T-cell (primary cell): ENCODE data around the gene COBLL1. TPM values are rescaled to one million over a fixed set of nuclear protein-coding genes. Genes with fewer than 3 reads are reported as not detected.

ENCODE experiments used
- ATAC-seq, 4 experiments: fragments of 200-7000 bp in 3 of 4; fragments of 150-1000 bp in 1 of 4; cut with Tn5 transposase; replicated peaks in 1 of 4; 1 replicate in 3 of 4; 2 replicates in 1 of 4; pipeline ENCODE4 v1.10.0; 2021; ENCODE audit warnings: moderate library complexity in 3 of 4, mild to moderate bottlenecking in 2 of 4, moderate number of reproducible peaks in 1 of 4
- CTCF ChIA-PET, 2 donors: fragments of 300-600 bp; sonication (Branson Sonifier 250); formaldehyde crosslinking; loops; one replicate each; lab custom pipeline; 2022; ENCODE audit warnings: antibody characterized with exemption in 2 of 2; lab: Charles Lee
- POLR2A ChIA-PET, 2 donors: fragments of 300-600 bp; sonication (Branson Sonifier 250); formaldehyde crosslinking; loops; one replicate each; lab custom pipeline; 2022; ENCODE audit warnings: antibody characterized with exemption in 2 of 2; lab: Charles Lee
- DNase-seq, 35 experiments: peaks; one replicate each; pipeline versions ENCODE4 v3.0.0 to v3.0.0-alpha.2; 2013 to 2023
- H3K27ac ChIP-seq: one replicate; pipeline ENCODE4 v1.5.1; 2013; ENCODE audit warnings: low read length
- H3K27me3 ChIP-seq, 2 experiments: replicated peaks in 1 of 2; 1 replicate in 1 of 2; 2 replicates in 1 of 2; pipeline versions ENCODE4 v1.6.1 to v1.7.0; 2013; ENCODE audit warnings: low read length in 1 of 2, mixed read lengths in 1 of 2; ENCODE audit not compliant: control insufficient read depth in 2 of 2, insufficient read depth in 2 of 2; ENCODE audit errors: extremely low read depth in 1 of 2
- H3K36me3 ChIP-seq, 2 donors: 1 replicate in 1 of 2; 2 replicates in 1 of 2; pipeline versions ENCODE4 v1.6.1 to v1.7.0; 2013; ENCODE audit warnings: low read length in 1 of 2; ENCODE audit not compliant: control insufficient read depth in 2 of 2, insufficient read depth in 1 of 2; ENCODE audit errors: extremely low read depth in 1 of 2
- H3K4me1 ChIP-seq, 2 experiments: 1 replicate in 1 of 2; 2 replicates in 1 of 2; pipeline versions ENCODE4 v1.6.1 to v1.7.0; 2013; ENCODE audit warnings: low read length in 2 of 2, mixed read lengths in 1 of 2; ENCODE audit not compliant: insufficient read depth in 2 of 2, control insufficient read depth in 1 of 2; ENCODE audit errors: extremely low read depth in 1 of 2
- H3K4me3 ChIP-seq, 2 donors: 1 replicate in 1 of 2; 2 replicates in 1 of 2; pipeline versions ENCODE4 v1.5.1 to v1.7.0; 2013; ENCODE audit warnings: mild to moderate bottlenecking in 2 of 2, low read length in 1 of 2, moderate library complexity in 1 of 2; ENCODE audit not compliant: control insufficient read depth in 1 of 2; ENCODE audit errors: extremely low read depth in 1 of 2
- H3K9me3 ChIP-seq: 2 replicates; pipeline ENCODE4 v1.7.0; 2013
- H3K27ac Mint-ChIP-seq, 2 donors: one replicate each; pipeline ENCODE4 v1.8.0; 2020 to 2021; ENCODE audit warnings: mild to moderate bottlenecking in 2 of 2, mixed read lengths in 2 of 2
- H3K27me3 Mint-ChIP-seq, 2 donors: one replicate each; pipeline ENCODE4 v1.8.0; 2021 to 2022; ENCODE audit warnings: mixed read lengths in 2 of 2
- H3K36me3 Mint-ChIP-seq: one replicate; pipeline ENCODE4 v1.8.0; 2021; ENCODE audit warnings: mixed read lengths
- H3K4me1 Mint-ChIP-seq, 3 donors: one replicate each; pipeline ENCODE4 v1.8.0; 2020 to 2022; ENCODE audit warnings: mixed read lengths in 3 of 3, mild to moderate bottlenecking in 1 of 3
- H3K4me3 Mint-ChIP-seq, 3 donors: one replicate each; pipeline ENCODE4 v1.8.0; 2020 to 2022; ENCODE audit warnings: mild to moderate bottlenecking in 3 of 3, mixed read lengths in 3 of 3, moderate library complexity in 3 of 3
- H3K9me3 Mint-ChIP-seq, 3 donors: one replicate each; pipeline ENCODE4 v1.8.0; 2020 to 2022; ENCODE audit warnings: mixed read lengths in 3 of 3
- whole genome bisulfite sequencing: methylation state at CpG from one replicate; pipeline ENCODE4 v1.1.5; 2013; ENCODE audit warnings: missing lambda C conversion rate; ENCODE audit not compliant: insufficient coverage; 5-methylcytosine and 5-hydroxymethylcytosine counted together
- total RNA-seq, 35 experiments: library from RNA in 6 of 35; stranded (reverse) in 6 of 35; fragments of 120-200 nt in 1 of 35; gene quantifications; one replicate each; pipeline versions ENCODE4 v1.2.1 to v1.2.4 and lab custom pipeline; 2013 to 2026

COBLL1 gene
- total RNA-seq, 5 donors from 2014 or later (not counting 1 experiment from before 2014, with no cell fraction given), result 0.68 to 5.1 (median 1.9) TPM

DNA sequence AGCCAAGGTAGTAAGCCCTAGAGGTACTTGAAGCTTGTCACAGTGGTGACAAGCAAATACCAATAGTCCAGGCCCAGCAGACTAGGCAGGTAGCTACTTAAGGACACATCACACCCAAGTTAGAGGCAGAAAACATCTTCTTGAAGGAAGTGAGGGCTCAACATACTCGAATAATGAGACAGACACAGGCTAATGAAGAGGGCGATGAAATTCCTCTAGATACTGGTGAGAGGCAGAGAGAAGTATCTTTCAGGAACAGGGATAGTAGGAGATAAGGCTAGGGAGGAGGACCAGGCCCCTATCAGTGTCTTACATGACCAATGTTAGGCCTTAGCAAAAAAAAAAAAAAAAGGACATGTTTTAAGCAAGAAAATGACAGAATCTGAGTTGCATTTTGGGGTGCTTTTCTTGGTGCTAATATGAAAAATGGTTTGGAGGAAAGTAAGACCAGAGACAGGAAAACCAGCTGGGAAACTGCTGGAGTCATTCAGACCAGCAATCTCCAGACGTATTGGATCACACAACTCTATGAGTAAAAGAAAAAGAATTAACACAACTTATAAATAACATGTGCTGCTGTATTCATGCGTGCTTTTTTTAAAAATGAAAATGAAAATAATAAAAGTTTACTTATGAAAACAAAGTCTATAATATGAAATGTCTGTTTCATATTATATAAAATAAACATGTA, 37.7 kb downstream of the COBLL1 start:
- Histone ChIP-seq H3K4me1 (no peaks in the 10 kb centered on the region), H3K4me3 (no peak overlapping the region), H3K27ac (no peak overlapping the region), H3K9me3 (no peaks in the 10 kb centered on the region), H3K27me3 (no peaks in the 10 kb centered on the region), H3K36me3 (no peaks in the 10 kb centered on the region)
- no peak for ATAC-seq
- ChIA-PET CTCF (interaction anchor here in 1 of 2 donors (0.6 kb wide), 1 partner anchor 1068 kb away, joined by 3 read pairs; the partner anchor contains the start of gene FIGN), POLR2A (no interaction called here)
- no peaks in the 10 kb centered on the region for H3K36me3 Mint-ChIP-seq
- no peak overlapping the region for H3K27ac Mint-ChIP-seq
- peaks cover 0 to 2% (median 0%) of the 10 kb centered on the region in 3 donors for H3K4me1 Mint-ChIP-seq
- H3K4me3 Mint-ChIP-seq, result no peak overlapping the region
- no peak for DNase-seq
- 69% methylated on average over 2 of the region's 4 CpGs for WGBS
- no peaks in the 10 kb centered on the region for H3K27me3 Mint-ChIP-seq
- H3K9me3 Mint-ChIP-seq, result no peaks in the 10 kb centered on the region

DNA sequence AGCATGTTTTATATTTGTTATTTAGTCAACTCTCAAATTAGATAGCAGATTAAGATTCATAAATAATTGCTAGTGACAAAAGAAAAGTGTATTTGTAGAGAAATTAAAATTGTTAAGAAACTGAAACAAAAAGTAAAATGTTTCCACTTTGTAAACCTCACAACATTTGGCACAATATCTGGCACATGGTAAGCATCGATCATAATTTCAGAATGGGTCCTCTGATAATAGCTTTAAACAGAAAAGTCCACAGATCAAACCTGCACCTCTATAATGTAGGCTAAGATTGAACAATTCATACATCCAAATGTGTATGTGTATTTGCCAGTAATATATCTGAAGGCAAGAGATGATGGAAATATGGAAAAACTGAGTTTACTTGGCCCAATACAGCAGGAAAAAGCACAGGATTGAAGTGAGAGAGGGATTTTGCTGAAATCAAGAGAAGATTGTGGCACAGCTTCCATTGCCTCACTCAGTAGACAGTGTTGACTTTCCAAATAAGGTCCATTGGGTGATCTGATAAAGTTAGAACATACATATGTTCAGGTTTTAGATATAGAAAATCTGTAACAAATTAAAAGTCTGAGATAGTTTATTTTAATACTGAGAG, 39.4 kb downstream of the COBLL1 start:
- CTCF ChIA-PET, result no interaction called here
- H3K27me3 Mint-ChIP-seq, result no peaks in the 10 kb centered on the region
- peaks cover 0 to 2% (median 0%) of the 10 kb centered on the region in 3 donors for H3K4me1 Mint-ChIP-seq
- ATAC-seq, result no peak
- no peaks in the 10 kb centered on the region for H3K9me3 ChIP-seq
- POLR2A ChIA-PET, result interaction anchor here in 1 of 2 donors (0.7 kb wide), 1 partner anchor 919 kb away, joined by 3 read pairs; no protein-coding TSS in a partner anchor
- H3K4me3 ChIP-seq, result no peak overlapping the region
- no peaks in the 10 kb centered on the region for H3K36me3 ChIP-seq
- no peak overlapping the region for H3K27ac Mint-ChIP-seq
- peaks cover 0 to 3% (median 0%) of the 10 kb centered on the region in 3 donors for H3K9me3 Mint-ChIP-seq
- no CpG with 5 or more reads among the region's 1 CpG for WGBS
- H3K27ac ChIP-seq, result no peak overlapping the region
- no peaks in the 10 kb centered on the region for H3K36me3 Mint-ChIP-seq
- no peaks in the 10 kb centered on the region for H3K27me3 ChIP-seq
- DNase-seq, result no peak
- no peak overlapping the region for H3K4me3 Mint-ChIP-seq
- H3K4me1 ChIP-seq, result no peaks in the 10 kb centered on the region

DNA sequence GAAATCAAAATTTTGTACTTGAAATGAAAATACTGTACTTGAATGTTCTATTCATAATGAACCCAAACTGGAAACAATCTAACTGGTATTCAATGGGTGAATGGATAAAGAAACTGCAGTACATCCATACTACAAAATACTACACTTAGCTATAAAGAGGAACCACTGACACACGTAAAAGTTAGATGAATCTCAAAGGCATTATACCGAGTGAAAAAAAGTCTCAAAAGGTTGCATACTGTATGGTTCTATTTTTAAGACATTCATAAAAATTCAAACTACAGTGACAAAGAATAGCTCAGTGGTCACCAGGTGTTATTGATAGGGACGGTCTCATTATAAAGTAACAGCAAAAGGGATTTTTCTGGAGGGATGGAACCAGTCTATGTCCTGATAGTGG, 41.1 kb downstream of the COBLL1 start:
- peaks cover 0 to 2% (median 0%) of the 10 kb centered on the region in 3 donors for H3K4me1 Mint-ChIP-seq
- H3K36me3 Mint-ChIP-seq, result no peaks in the 10 kb centered on the region
- H3K27ac Mint-ChIP-seq, result no peak overlapping the region
- H3K27me3 Mint-ChIP-seq, result no peaks in the 10 kb centered on the region
- Histone ChIP-seq H3K4me1 (no peaks in the 10 kb centered on the region), H3K27me3 (no peaks in the 10 kb centered on the region), H3K4me3 (no peak overlapping the region), H3K27ac (no peak overlapping the region), H3K9me3 (no peaks in the 10 kb centered on the region), H3K36me3 (no peaks in the 10 kb centered on the region)
- no peak for DNase-seq
- H3K4me3 Mint-ChIP-seq, result no peak overlapping the region
- no peak for ATAC-seq
- H3K9me3 Mint-ChIP-seq, result peaks cover 0 to 3% (median 0%) of the 10 kb centered on the region in 3 donors
- POLR2A ChIA-PET, result no interaction called here
- no CpG with 5 or more reads among the region's 3 CpGs for WGBS
- CTCF ChIA-PET, result interaction anchor here in 1 of 2 donors (0.6 kb wide), 2 partner anchors 141 to 1326 kb away, joined by 3 to 5 read pairs; no protein-coding TSS in a partner anchor

- H3K27me3 Mint-ChIP-seq, result no peaks in the 10 kb centered on the region
- DNase-seq, result no peak
- no peak overlapping the region for H3K27ac Mint-ChIP-seq
- Histone ChIP-seq H3K36me3 (no peaks in the 10 kb centered on the region), H3K4me1 (no peaks in the 10 kb centered on the region), H3K27me3 (no peaks in the 10 kb centered on the region), H3K9me3 (no peaks in the 10 kb centered on the region), H3K4me3 (no peak overlapping the region), H3K27ac (no peak overlapping the region)
- ChIA-PET CTCF (no interaction called here), POLR2A (no interaction called here)
- H3K36me3 Mint-ChIP-seq, result no peaks in the 10 kb centered on the region
- H3K4me3 Mint-ChIP-seq, result no peak overlapping the region
- WGBS, result no CpG with 5 or more reads among the region's 1 CpG
- peaks cover 0 to 2% (median 0%) of the 10 kb centered on the region in 3 donors for H3K4me1 Mint-ChIP-seq
- no peak for ATAC-seq
- peaks cover 0 to 3% (median 0%) of the 10 kb centered on the region in 3 donors for H3K9me3 Mint-ChIP-seq
Observed at GRCh38 chr2:164797627-164798026, 44.0 kb downstream of the COBLL1 start.

GRCh38 chr2:164796999-164797398, 44.6 kb downstream of the COBLL1 start:
- Mint-ChIP-seq H3K9me3 (peaks cover 0 to 3% (median 0%) of the 10 kb centered on the region in 3 donors), H3K4me1 (no peaks in the 10 kb centered on the region), H3K4me3 (no peak overlapping the region), H3K27me3 (no peaks in the 10 kb centered on the region), H3K27ac (no peak overlapping the region), H3K36me3 (no peaks in the 10 kb centered on the region)
- ChIA-PET CTCF (interaction anchor here (0.6 to 1.0 kb wide), 3 partner anchors 9 to 18 kb away, joined by 3 read pairs; no protein-coding TSS in a partner anchor), POLR2A (no interaction called here)
- Histone ChIP-seq H3K9me3 (no peaks in the 10 kb centered on the region), H3K36me3 (no peaks in the 10 kb centered on the region), H3K4me1 (no peaks in the 10 kb centered on the region), H3K27me3 (no peaks in the 10 kb centered on the region), H3K27ac (no peak overlapping the region), H3K4me3 (no peak overlapping the region)
- WGBS, result no CpG with 5 or more reads among the region's 2 CpGs
- DNase-seq (no peak), ATAC-seq (no peak)

- H3K9me3 ChIP-seq, result no peaks in the 10 kb centered on the region
- POLR2A ChIA-PET, result no interaction called here
- no peaks in the 10 kb centered on the region for H3K36me3 ChIP-seq
- H3K4me1 Mint-ChIP-seq, result no peaks in the 10 kb centered on the region
- no peak for DNase-seq
- H3K27ac Mint-ChIP-seq, result no peak overlapping the region
- H3K27me3 ChIP-seq, result no peaks in the 10 kb centered on the region
- CTCF ChIA-PET, result no interaction called here
- no peak overlapping the region for H3K4me3 ChIP-seq
- H3K27ac ChIP-seq, result no peak overlapping the region
- no peaks in the 10 kb centered on the region for H3K4me1 ChIP-seq
- H3K27me3 Mint-ChIP-seq, result no peaks in the 10 kb centered on the region
- no peaks in the 10 kb centered on the region for H3K36me3 Mint-ChIP-seq
- peaks cover 0 to 3% (median 0%) of the 10 kb centered on the region in 3 donors for H3K9me3 Mint-ChIP-seq
- WGBS, result 100% methylated on average over 1 of the region's 4 CpGs
- no peak overlapping the region for H3K4me3 Mint-ChIP-seq
- no peak for ATAC-seq
Observed at GRCh38 chr2:164794432-164795231, 47.0 kb downstream of the COBLL1 start.
